ENCODE results near the gene C11orf24.

- TF ChIP-seq EZH2 (IDR thresholded peaks at IDR 0.05) (no peak), EZH2phosphoT487 (IDR thresholded peaks at IDR 0.05; ENCODE audit: borderline replicate concordance) (no peak), CBX3 (IDR thresholded peaks at IDR 0.05; ENCODE audit: low read depth) (no peak), REST (IDR thresholded peaks at IDR 0.05; ENCODE audit: low read depth) (no peak), POLR2A (IDR thresholded peaks at IDR 0.05; ENCODE audit: borderline replicate concordance, extremely low read depth, insufficient read depth, insufficient read length) (no peak), CTCF (IDR thresholded peaks at IDR 0.05 in 2 of 3, conservative IDR thresholded peaks at IDR 0.05 in 1 of 3; ENCODE audit: borderline replicate concordance in 1 of 3, insufficient read depth in 1 of 3, low read depth in 2 of 3, low read length in 2 of 3) (no peak), POLR2AphosphoS5 (IDR thresholded peaks at IDR 0.05; ENCODE audit: low read depth, low read length) (no peak), EGR1 (IDR thresholded peaks at IDR 0.05; ENCODE audit: low read depth) (no peak), MAX (IDR thresholded peaks at IDR 0.05) (no peak), ZNF274 (IDR thresholded peaks at IDR 0.05; ENCODE audit: low read depth, low read length) (no peak), ATF3 (IDR thresholded peaks at IDR 0.05) (no peak), ZFX (IDR thresholded peaks at IDR 0.05) (no peak), CEBPB (IDR thresholded peaks at IDR 0.05; ENCODE audit: low read depth) (no peak)
Observed at GRCh38 chr11:68270196-68271022, 1.4 kb downstream of the C11orf24 start.
